AML-193 (cell line): ENCODE results near the gene MSH6.
"Not testable (repeated sequence)": the region's sequence is repeated elsewhere in the genome, so short reads cannot be mapped to it uniquely, and the experiment has no call there.

Source experiments
- DNase-seq, 2 experiments: peaks; one replicate each; lab custom pipeline; 2025; lab: John Stamatoyannopoulos, UW

The MSH6 gene

GRCh38 chr2:47844162-47844561 is 61.2 kb downstream of the MSH6 start:
- DNase-seq = no peak

DNA sequence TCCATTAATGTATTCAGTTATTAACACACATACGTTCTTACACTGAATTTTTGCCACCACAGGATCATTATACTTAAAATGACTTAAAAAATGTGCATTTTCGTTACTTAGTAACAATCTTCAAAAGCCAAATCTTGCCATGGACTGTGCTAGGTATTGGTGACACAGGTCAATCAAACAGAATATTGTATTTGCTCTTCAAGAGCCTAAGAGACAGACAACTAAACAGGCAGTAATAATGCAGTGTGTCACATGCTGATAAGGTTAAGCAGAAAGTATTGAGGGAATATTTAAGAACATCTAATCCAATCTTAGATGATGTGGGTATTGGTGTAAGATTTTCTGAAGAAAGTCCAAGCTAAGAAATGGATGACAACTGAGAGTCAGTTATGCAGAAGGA is 66.4 kb downstream of the MSH6 start:
- no peak for DNase-seq

DNA sequence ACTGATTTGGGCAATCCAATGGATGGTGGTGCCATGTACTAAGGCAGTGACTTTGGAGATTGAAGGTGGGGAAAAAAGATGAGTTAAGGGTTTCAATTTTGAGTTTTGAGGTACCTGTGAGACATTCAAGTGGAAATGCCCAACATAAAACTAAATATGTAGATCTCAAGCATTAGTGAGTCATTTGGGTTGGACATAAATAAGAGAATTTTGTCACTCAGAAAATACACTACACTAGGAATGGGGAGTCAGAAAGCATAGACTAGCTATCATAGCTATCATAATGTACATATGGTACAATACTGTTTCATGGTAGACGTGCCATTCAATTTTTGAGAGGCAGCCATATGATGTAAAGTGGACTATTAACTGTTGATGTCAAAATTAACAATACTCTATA is 67.3 kb downstream of the MSH6 start:
- DNase-seq = no peak

GRCh38 chr2:47853067-47853777 is 70.3 kb downstream of the MSH6 start:
- not testable (repeated sequence) for DNase-seq
